ENCODE measurements around the gene NT5C1A. TPM values are rescaled to one million over a fixed set of nuclear protein-coding genes. Genes with fewer than 3 reads are reported as not detected.

The NT5C1A gene
- total RNA-seq, 1 donor from 2014 or later = 0.42 TPM

- no peak for DNase-seq (ENCODE audit: low spot score)
Measured at GRCh38 chr1:39613250-39613649, 58.7 kb downstream of the NT5C1A start.

GRCh38 chr1:39609618-39610331, 62.1 kb downstream of the NT5C1A start:
- peak; percentile 92 for DNase-seq (ENCODE audit: low spot score)

Other genes starting within 250 kb of the NT5C1A start
- gene BMP8A, start 180.5 kb downstream of the NT5C1A start, total RNA-seq = 1.6 TPM
- gene PABPC4, start 95.3 kb downstream of the NT5C1A start, total RNA-seq = 301 TPM
- 9.4 TPM for gene HEYL, start 32.5 kb downstream of the NT5C1A start, total RNA-seq
- not detected for gene HPCAL4, start 19.3 kb upstream of the NT5C1A start, total RNA-seq
- gene PPIE, start 66.8 kb upstream of the NT5C1A start, total RNA-seq = 28.2 TPM
- gene OXCT2, start 99.2 kb upstream of the NT5C1A start, total RNA-seq = 0.87 TPM
- gene BMP8B, start 116.8 kb upstream of the NT5C1A start, total RNA-seq = 0.74 TPM
- 12.1 TPM for gene TRIT1, start 211.4 kb upstream of the NT5C1A start, total RNA-seq
- 0.32 TPM for gene MYCL, start 229.8 kb upstream of the NT5C1A start, total RNA-seq